GM23248 (cell line): ENCODE data around the gene JSRP1.

Experiments
- EZH2 ChIP-seq: fragments of 200-600 bp; sonication (generic); IDR thresholded peaks from 2 replicates; pipeline ENCODE4 v1.6.1; 2018; ENCODE audit warnings: antibody characterized with exemption, mild to moderate bottlenecking; ENCODE audit not compliant: insufficient read depth, poor library complexity, severe bottlenecking
- EZH2phosphoT487 ChIP-seq: fragments of 200-600 bp; sonication (generic); IDR thresholded peaks from 2 replicates; pipeline ENCODE4 v1.6.1; 2018; ENCODE audit warnings: antibody characterized with exemption, moderate library complexity, mild to moderate bottlenecking, low read depth; ENCODE audit not compliant: insufficient read depth

GRCh38 chr19:2268861-2269243 is 12.6 kb upstream of the JSRP1 start:
- TF ChIP-seq EZH2 (no peak), EZH2phosphoT487 (no peak)
